K562 (cell line): Measurements from ENCODE around the gene INTS6L. TPM values are rescaled to one million over a fixed set of nuclear protein-coding genes. Genes with fewer than 3 reads are reported as not detected.
A peak's percentile ranks its signal among the peaks of the same experiment; 100 is the strongest.

Experiments
- ATF3 ChIP-seq, 2 experiments: fragments of 450-650 bp in 1 of 2; sonication (generic) in 1 of 2; formaldehyde crosslinking in 1 of 2; IDR thresholded peaks in 1 of 2; conservative IDR thresholded peaks in 1 of 2; 2 replicates each; pipeline versions ENCODE4 v1.6.1 to v1.8.1; 2016 to 2023; ENCODE audit warnings: mild to moderate bottlenecking in 2 of 2, moderate library complexity in 2 of 2, inconsistent platforms in 1 of 2, missing genetic modification reagents in 1 of 2
- BRD4 ChIP-seq: fragments of 200-600 bp; sonication (generic); IDR thresholded peaks from 2 replicates; pipeline ENCODE4 v1.6.1; 2017; ENCODE audit warnings: inconsistent platforms
- CEBPB ChIP-seq: fragments of 450-650 bp; IDR thresholded peaks from 2 replicates; pipeline ENCODE4 v1.6.1; 2016; ENCODE audit warnings: missing genetic modification characterization, missing compliant biosample characterization
- CEBPG ChIP-seq, 3 experiments: fragments of 200-800 bp in 1 of 3; sonication (Bioruptor generic) in 1 of 3; sonication (generic) in 1 of 3; formaldehyde crosslinking in 1 of 3; IDR thresholded peaks in 2 of 3; conservative IDR thresholded peaks in 1 of 3; 2 replicates each; pipeline versions ENCODE4 v1.6.1 to v1.8.0; 2016 to 2022; ENCODE audit warnings: missing compliant biosample characterization in 2 of 3, missing genetic modification characterization in 2 of 3, mild to moderate bottlenecking in 1 of 3, missing genetic modification reagents in 1 of 3
- CHD1 ChIP-seq: fragments of 200-600 bp; sonication (generic); IDR thresholded peaks from one replicate; pipeline ENCODE4 v1.6.1; 2012; ENCODE audit warnings: mild to moderate bottlenecking, moderate library complexity, low read length, inconsistent platforms
- FOXP4 ChIP-seq: sonication (generic); formaldehyde crosslinking; IDR thresholded peaks from 2 replicates; pipeline ENCODE4 v1.8.0; 2022; ENCODE audit warnings: mild to moderate bottlenecking, missing genetic modification reagents, borderline replicate concordance
- GABPB1 ChIP-seq: sonication (generic); formaldehyde crosslinking; IDR thresholded peaks from 2 replicates; pipeline ENCODE4 v1.8.0; 2022; ENCODE audit warnings: mild to moderate bottlenecking, missing genetic modification reagents
- NUFIP1 ChIP-seq: fragments of 450-650 bp; IDR thresholded peaks from 2 replicates; pipeline ENCODE4 v1.6.1; 2018; ENCODE audit not compliant: partially characterized antibody
- RFX5 ChIP-seq: IDR thresholded peaks from 2 replicates; pipeline ENCODE4 v1.6.1; 2011; ENCODE audit warnings: low read depth, mild to moderate bottlenecking, improper control_type of control experiment, low read length
- USF2 ChIP-seq: sonication (generic); formaldehyde crosslinking; IDR thresholded peaks from 2 replicates; pipeline ENCODE4 v1.5.0; 2020; ENCODE audit warnings: missing genetic modification reagents
- ZNF143 ChIP-seq: sonication (generic); formaldehyde crosslinking; IDR thresholded peaks from 2 replicates; pipeline ENCODE4 v1.9.0; 2022; ENCODE audit warnings: mild to moderate bottlenecking, missing genetic modification reagents
- ZNF639 ChIP-seq, 2 experiments: fragments of 200-800 bp in 1 of 2; sonication (Bioruptor generic) in 1 of 2; sonication (generic) in 1 of 2; formaldehyde crosslinking in 1 of 2; IDR thresholded peaks in 1 of 2; conservative IDR thresholded peaks in 1 of 2; 2 replicates each; pipeline versions ENCODE4 v1.5.0 to v1.6.1; 2016 to 2020; ENCODE audit warnings: missing compliant biosample characterization in 1 of 2, missing genetic modification characterization in 1 of 2, missing genetic modification reagents in 1 of 2
- polyA plus RNA-seq, 8 experiments: library from polyadenylated mRNA; depleted of rRNA in 4 of 8; stranded (reverse) in 5 of 8; unstranded in 3 of 8; fragments of >200 nt; fragmentation: Nextera tagmentation in 2 of 8; fragmentation: Illumina TruSeq in 1 of 8; extraction: Ambion mirVana in 2 of 8; extraction: Trizol in 1 of 8; gene quantifications; 2 replicates each; pipeline versions ENCODE4 v1.2.1 to v1.2.3, GENCODE V29; 2011 to 2014; ENCODE audit warnings: inconsistent platforms in 1 of 8, missing spikeins in 1 of 8
- total RNA-seq, 7 experiments: library from RNA; depleted of rRNA in 6 of 7; stranded (reverse); fragments of >200 nt in 6 of 7; fragmentation: Illumina TruSeq in 2 of 7; extraction: Trizol in 2 of 7; gene quantifications; 2 replicates each; pipeline versions ENCODE4 v1.2.1 to v1.2.3, GENCODE V29; 2011 to 2021; ENCODE audit warnings: low replicate concordance in 1 of 7
- TF ChIP-seq, protein P1 (sequence below), 2 experiments: fragments of 450-650 bp; IDR thresholded peaks; 2 replicates each; pipeline ENCODE4 v1.6.1; 2018; ENCODE audit warnings: mild to moderate bottlenecking in 2 of 2, low read depth in 1 of 2; ENCODE audit not compliant: partially characterized antibody in 2 of 2
- TF ChIP-seq, protein P2 (sequence below): fragments of 450-650 bp; IDR thresholded peaks from 2 replicates; pipeline ENCODE4 v1.7.0; 2016; ENCODE audit warnings: borderline replicate concordance

Gene INTS6L
- total and polyA plus RNA-seq, 9 of the 15 experiments (the other 6 are each of a cell fraction or from before 2014, with no cell fraction given), result 6.1 to 44.9 (median 21.9) TPM

DNA sequence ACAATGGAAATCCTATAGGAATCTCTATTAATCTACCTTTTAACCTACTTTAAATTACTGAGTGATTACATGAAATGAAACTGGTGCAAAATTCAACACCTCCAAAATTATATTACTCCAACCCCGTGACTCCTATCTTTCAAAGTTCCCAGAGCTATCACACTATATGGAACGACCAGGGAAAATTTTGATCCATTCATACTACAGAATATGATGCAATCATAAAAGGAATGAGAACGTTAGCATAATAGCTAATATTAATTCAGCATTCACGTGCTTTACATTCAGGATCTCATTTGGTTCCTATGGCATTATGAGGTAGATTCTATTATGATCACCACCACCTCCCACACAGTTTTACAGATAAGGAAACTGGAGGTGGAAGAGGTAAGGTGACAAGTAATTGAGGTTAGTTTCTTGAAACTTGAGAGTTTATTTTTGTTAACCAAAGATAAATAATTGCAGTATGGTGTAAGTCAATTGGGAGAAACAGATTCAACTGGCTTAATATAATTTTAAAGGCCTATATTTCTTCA lies 29.4 kb upstream of the INTS6L start (continued):
- TF ChIP-seq, protein P1, sequence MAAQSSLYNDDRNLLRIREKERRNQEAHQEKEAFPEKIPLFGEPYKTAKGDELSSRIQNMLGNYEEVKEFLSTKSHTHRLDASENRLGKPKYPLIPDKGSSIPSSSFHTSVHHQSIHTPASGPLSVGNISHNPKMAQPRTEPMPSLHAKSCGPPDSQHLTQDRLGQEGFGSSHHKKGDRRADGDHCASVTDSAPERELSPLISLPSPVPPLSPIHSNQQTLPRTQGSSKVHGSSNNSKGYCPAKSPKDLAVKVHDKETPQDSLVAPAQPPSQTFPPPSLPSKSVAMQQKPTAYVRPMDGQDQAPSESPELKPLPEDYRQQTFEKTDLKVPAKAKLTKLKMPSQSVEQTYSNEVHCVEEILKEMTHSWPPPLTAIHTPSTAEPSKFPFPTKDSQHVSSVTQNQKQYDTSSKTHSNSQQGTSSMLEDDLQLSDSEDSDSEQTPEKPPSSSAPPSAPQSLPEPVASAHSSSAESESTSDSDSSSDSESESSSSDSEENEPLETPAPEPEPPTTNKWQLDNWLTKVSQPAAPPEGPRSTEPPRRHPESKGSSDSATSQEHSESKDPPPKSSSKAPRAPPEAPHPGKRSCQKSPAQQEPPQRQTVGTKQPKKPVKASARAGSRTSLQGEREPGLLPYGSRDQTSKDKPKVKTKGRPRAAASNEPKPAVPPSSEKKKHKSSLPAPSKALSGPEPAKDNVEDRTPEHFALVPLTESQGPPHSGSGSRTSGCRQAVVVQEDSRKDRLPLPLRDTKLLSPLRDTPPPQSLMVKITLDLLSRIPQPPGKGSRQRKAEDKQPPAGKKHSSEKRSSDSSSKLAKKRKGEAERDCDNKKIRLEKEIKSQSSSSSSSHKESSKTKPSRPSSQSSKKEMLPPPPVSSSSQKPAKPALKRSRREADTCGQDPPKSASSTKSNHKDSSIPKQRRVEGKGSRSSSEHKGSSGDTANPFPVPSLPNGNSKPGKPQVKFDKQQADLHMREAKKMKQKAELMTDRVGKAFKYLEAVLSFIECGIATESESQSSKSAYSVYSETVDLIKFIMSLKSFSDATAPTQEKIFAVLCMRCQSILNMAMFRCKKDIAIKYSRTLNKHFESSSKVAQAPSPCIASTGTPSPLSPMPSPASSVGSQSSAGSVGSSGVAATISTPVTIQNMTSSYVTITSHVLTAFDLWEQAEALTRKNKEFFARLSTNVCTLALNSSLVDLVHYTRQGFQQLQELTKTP (IDR thresholded peaks at IDR 0.05; ENCODE audit: low read depth in 1 of 2, partially characterized antibody in 2 of 2), result no peak
- TF ChIP-seq USF2 (CRISPR knock-in tag) (no peak), ATF3 (IDR thresholded peaks at IDR 0.05) (peak; percentile 32), ATF3 (CRISPR knock-in tag; conservative IDR thresholded peaks at IDR 0.05) (no peak), NUFIP1 (no peak), CEBPB (peak; percentile 45), RFX5 (no peak), CEBPG (CRISPR knock-in tag; IDR thresholded peaks at IDR 0.05) (no peak), CEBPG (tag; conservative IDR thresholded peaks at IDR 0.05 in 1 of 2, IDR thresholded peaks at IDR 0.05 in 1 of 2) (peak; percentile 48 to 58; a peak in 3 of 4 replicates), ZNF639 (CRISPR knock-in tag; conservative IDR thresholded peaks at IDR 0.05 in 1 of 2, IDR thresholded peaks at IDR 0.05 in 1 of 2) (no peak), FOXP4 (CRISPR knock-in tag) (no peak), CHD1 (no peak), BRD4 (no peak), ZNF143 (CRISPR knock-in tag) (no peak), GABPB1 (CRISPR knock-in tag) (no peak)
- TF ChIP-seq, protein P2, sequence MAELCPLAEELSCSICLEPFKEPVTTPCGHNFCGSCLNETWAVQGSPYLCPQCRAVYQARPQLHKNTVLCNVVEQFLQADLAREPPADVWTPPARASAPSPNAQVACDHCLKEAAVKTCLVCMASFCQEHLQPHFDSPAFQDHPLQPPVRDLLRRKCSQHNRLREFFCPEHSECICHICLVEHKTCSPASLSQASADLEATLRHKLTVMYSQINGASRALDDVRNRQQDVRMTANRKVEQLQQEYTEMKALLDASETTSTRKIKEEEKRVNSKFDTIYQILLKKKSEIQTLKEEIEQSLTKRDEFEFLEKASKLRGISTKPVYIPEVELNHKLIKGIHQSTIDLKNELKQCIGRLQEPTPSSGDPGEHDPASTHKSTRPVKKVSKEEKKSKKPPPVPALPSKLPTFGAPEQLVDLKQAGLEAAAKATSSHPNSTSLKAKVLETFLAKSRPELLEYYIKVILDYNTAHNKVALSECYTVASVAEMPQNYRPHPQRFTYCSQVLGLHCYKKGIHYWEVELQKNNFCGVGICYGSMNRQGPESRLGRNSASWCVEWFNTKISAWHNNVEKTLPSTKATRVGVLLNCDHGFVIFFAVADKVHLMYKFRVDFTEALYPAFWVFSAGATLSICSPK, result no peak
